Fibroblast of lung (primary cell): ENCODE results near the gene BABAM2. TPM values are rescaled to one million over a fixed set of nuclear protein-coding genes. Genes with fewer than 3 reads are reported as not detected.
A peak's percentile ranks its signal among the peaks of the same experiment; 100 is the strongest.

Experiments used
- DNase-seq, 2 donors: peaks; one replicate each; pipeline versions ENCODE4 v3.0.0 to v3.0.0-alpha.2; 2010; ENCODE audit warnings: low read depth in 2 of 2
- H2AFZ ChIP-seq: 2 replicates; pipeline ENCODE4 v1.5.1; 2012; ENCODE audit warnings: low read length, control low read depth, inconsistent platforms
- H3K27ac ChIP-seq: 2 replicates; pipeline ENCODE4 v1.5.1; 2011; ENCODE audit warnings: low read length, control low read depth; ENCODE audit not compliant: insufficient read depth
- H3K27me3 ChIP-seq: 2 replicates; pipeline ENCODE4 v1.5.1; 2011; ENCODE audit warnings: mild to moderate bottlenecking, low read length; ENCODE audit not compliant: control insufficient read depth, insufficient read depth
- H3K36me3 ChIP-seq: 2 replicates; pipeline ENCODE4 v1.5.1; 2011; ENCODE audit warnings: low read length; ENCODE audit not compliant: control insufficient read depth, insufficient read depth
- H3K4me1 ChIP-seq: 2 replicates; pipeline ENCODE4 v1.5.1; 2011; ENCODE audit warnings: low read length; ENCODE audit not compliant: control insufficient read depth, insufficient read depth; ENCODE audit errors: extremely low read depth
- H3K4me2 ChIP-seq: 2 replicates; pipeline ENCODE4 v1.5.1; 2011; ENCODE audit warnings: low read length, control low read depth; ENCODE audit not compliant: insufficient read depth; ENCODE audit errors: extremely low read depth
- H3K4me3 ChIP-seq, 4 experiments: fragments of 200-600 bp in 1 of 4; sonication (generic) in 1 of 4; replicated peaks in 1 of 4; 2 replicates each; pipeline ENCODE4 v1.5.1; 2011 to 2016; ENCODE audit warnings: low read length in 4 of 4, low read depth in 3 of 4, mild to moderate bottlenecking in 3 of 4, control low read depth in 2 of 4, inconsistent platforms in 1 of 4, mixed read lengths in 1 of 4; ENCODE audit not compliant: insufficient read depth in 1 of 4; ENCODE audit errors: control extremely low read depth in 1 of 4
- H3K79me2 ChIP-seq: 2 replicates; pipeline ENCODE4 v1.5.1; 2012; ENCODE audit warnings: mild to moderate bottlenecking, low read length, inconsistent platforms; ENCODE audit not compliant: control insufficient read depth, insufficient read depth
- H3K9ac ChIP-seq: 2 replicates; pipeline ENCODE4 v1.5.1; 2011; ENCODE audit warnings: mild to moderate bottlenecking, low read length, control low read depth; ENCODE audit not compliant: insufficient read depth
- H3K9me3 ChIP-seq: 2 replicates; pipeline ENCODE4 v1.5.1; 2012; ENCODE audit warnings: low read depth, low read length; ENCODE audit not compliant: control insufficient read depth, insufficient read depth
- H4K20me1 ChIP-seq: 2 replicates; pipeline ENCODE4 v1.5.1; 2011; ENCODE audit warnings: low read length; ENCODE audit not compliant: control insufficient read depth, insufficient read depth; ENCODE audit errors: extremely low read depth
- CTCF ChIP-seq, 2 donors: IDR thresholded peaks in 1 of 2; conservative IDR thresholded peaks in 1 of 2; 1 replicate in 1 of 2; 2 replicates in 1 of 2; pipeline ENCODE4 v1.5.1; 2011 to 2012; ENCODE audit warnings: low read length in 2 of 2, control low read depth in 1 of 2, inconsistent platforms in 1 of 2, low read depth in 1 of 2, mild to moderate bottlenecking in 1 of 2
- EZH2 ChIP-seq: IDR thresholded peaks from 2 replicates; pipeline ENCODE4 v1.5.1; 2012; ENCODE audit warnings: low read length, control low read depth, mild to moderate bottlenecking; ENCODE audit errors: missing control alignments
- polyA plus RNA-seq, 2 donors: library from polyadenylated mRNA; depleted of rRNA in 1 of 2; stranded (reverse) in 1 of 2; unstranded in 1 of 2; fragments of >200 nt; gene quantifications; 2 replicates each; pipeline ENCODE4 v1.2.1, GENCODE V29; 2011 to 2012; ENCODE audit warnings: missing spikeins in 1 of 2
- total RNA-seq: library from RNA; depleted of rRNA; stranded (reverse); fragments of >200 nt; gene quantifications from 2 replicates; pipeline ENCODE4 v1.2.1, GENCODE V29; 2014

Gene BABAM2
- total and polyA plus RNA-seq, 2 donors (not counting 1 experiment from before 2014, with no cell fraction given), result 25.6 to 33.4 TPM

DNA sequence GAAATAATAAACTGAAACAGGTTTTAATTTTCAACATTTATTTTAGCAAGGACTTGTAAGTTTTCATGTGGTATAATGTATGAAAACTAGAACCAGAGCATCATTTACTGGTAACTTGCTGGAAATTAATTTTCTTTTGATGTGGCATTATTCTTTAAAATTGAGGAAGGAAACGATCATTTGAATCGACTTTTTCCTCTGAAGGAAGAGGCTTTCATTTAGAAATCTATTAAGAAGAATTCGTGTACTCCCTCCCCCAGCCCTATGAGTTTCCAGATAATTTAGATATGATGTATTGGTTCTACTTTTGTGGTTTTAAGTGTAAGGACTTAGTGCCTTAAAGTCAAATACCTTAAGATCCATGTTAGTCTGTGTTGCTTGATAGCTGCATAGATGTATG is 2.5 kb downstream of the BABAM2 start:
- TF ChIP-seq EZH2 (no peak), CTCF (conservative IDR thresholded peaks at IDR 0.05 in 1 of 2, IDR thresholded peaks at IDR 0.05 in 1 of 2; ENCODE audit: low read depth in 1 of 2, low read length in 2 of 2) (no peak)
- H3K27ac ChIP-seq, result no peak overlapping the region
- peaks cover 6% of the 10 kb centered on the region for H3K79me2 ChIP-seq
- no peaks in the 10 kb centered on the region for H3K9me3 ChIP-seq
- no peak for DNase-seq
- no peak overlapping the region for H3K4me3 ChIP-seq
- H3K4me1 ChIP-seq, result peaks cover 9% of the 10 kb centered on the region
- H3K27me3 ChIP-seq, result no peaks in the 10 kb centered on the region
- H4K20me1 ChIP-seq, result no peaks in the 10 kb centered on the region
- no peak overlapping the region for H3K9ac ChIP-seq
- peaks cover 6% of the 10 kb centered on the region for H3K36me3 ChIP-seq
- H3K4me2 ChIP-seq, result no peak overlapping the region
- no peak overlapping the region for H2AFZ ChIP-seq

GRCh38 chr2:27897717-27898116 is 7.2 kb downstream of the BABAM2 start:
- peaks cover 6% of the 10 kb centered on the region for H3K36me3 ChIP-seq
- no peak overlapping the region for H3K27ac ChIP-seq

GRCh38 chr2:27901234-27901633 is 10.7 kb downstream of the BABAM2 start:
- H3K36me3 ChIP-seq, result peaks cover 6% of the 10 kb centered on the region
- peak in 1 of 2 donors; percentile 55 for DNase-seq
- H3K4me1 ChIP-seq, result peaks cover 3% of the 10 kb centered on the region
- H3K4me2 ChIP-seq, result no peak overlapping the region
- H2AFZ ChIP-seq, result no peak overlapping the region
- H3K9me3 ChIP-seq, result no peaks in the 10 kb centered on the region
- no peaks in the 10 kb centered on the region for H3K79me2 ChIP-seq
- H3K4me3 ChIP-seq, result no peak overlapping the region
- H3K27me3 ChIP-seq, result no peaks in the 10 kb centered on the region
- no peak overlapping the region for H3K9ac ChIP-seq
- no peaks in the 10 kb centered on the region for H4K20me1 ChIP-seq
- no peak for TF ChIP-seq CTCF (conservative IDR thresholded peaks at IDR 0.05 in 1 of 2, IDR thresholded peaks at IDR 0.05 in 1 of 2; ENCODE audit: low read depth in 1 of 2, low read length in 2 of 2)
- no peak for TF ChIP-seq EZH2
- no peak overlapping the region for H3K27ac ChIP-seq

More at GRCh38 chr2:27897717-27898116, 7.2 kb downstream of the BABAM2 start:
- Histone ChIP-seq H3K27me3 (no peaks in the 10 kb centered on the region), H4K20me1 (no peaks in the 10 kb centered on the region), H3K9me3 (no peaks in the 10 kb centered on the region), H2AFZ (no peak overlapping the region), H3K4me1 (peaks cover 3% of the 10 kb centered on the region), H3K9ac (no peak overlapping the region), H3K79me2 (no peaks in the 10 kb centered on the region), H3K4me2 (no peak overlapping the region), H3K4me3 (no peak overlapping the region)
- no peak for TF ChIP-seq EZH2
- TF ChIP-seq CTCF (conservative IDR thresholded peaks at IDR 0.05 in 1 of 2, IDR thresholded peaks at IDR 0.05 in 1 of 2; ENCODE audit: low read depth in 1 of 2, low read length in 2 of 2), result no peak
- DNase-seq, result no peak
